ENCODE results near the gene ABTB2.

Gene ABTB2

DNA sequence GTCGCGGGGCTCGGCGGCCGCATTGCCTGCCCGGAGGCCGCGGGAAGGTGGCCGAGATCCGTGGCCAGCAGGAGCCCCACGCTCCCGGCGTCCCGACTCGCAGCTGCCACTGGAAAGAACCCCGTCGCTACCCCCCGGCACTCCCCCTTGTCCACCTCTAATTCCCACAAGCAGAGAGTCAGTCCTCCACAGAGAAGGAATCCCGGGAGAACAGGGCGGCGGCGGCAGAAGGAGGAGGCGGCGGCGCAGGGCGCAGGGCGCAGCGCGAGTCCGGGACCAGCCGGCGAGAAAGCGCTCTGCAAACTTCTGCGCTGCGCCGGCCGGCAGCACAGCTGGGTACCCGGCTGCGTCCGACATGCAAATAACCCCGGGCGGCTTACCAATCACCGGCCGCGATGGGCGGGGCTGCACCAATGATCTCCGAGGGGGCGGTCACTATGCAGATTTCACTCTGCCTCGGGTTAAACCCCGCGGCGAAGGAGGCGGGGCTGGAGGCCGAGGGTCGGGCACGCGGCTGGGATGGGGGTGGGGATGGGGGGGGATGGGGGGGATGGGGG lies at the start of gene ABTB2:
Gene ABTB2, minus strand, starts transcription at position 310 of the 557 bp plus-strand sequence.
- H3K4me3 ChIP-seq (ENCODE audit: low read length): peak within 1 kb of the TSS; percentile 64
- peak; percentile 92 for DNase-seq (ENCODE audit: low read depth)
- no peak for TF ChIP-seq CTCF (conservative IDR thresholded peaks at IDR 0.05; ENCODE audit: low read depth, low read length)

GRCh38 chr11:34407121-34407813 lies 49.5 kb upstream of the ABTB2 start:
- TF ChIP-seq CTCF (conservative IDR thresholded peaks at IDR 0.05; ENCODE audit: low read depth, low read length): no peak
- no peak for DNase-seq (ENCODE audit: low read depth)

DNA sequence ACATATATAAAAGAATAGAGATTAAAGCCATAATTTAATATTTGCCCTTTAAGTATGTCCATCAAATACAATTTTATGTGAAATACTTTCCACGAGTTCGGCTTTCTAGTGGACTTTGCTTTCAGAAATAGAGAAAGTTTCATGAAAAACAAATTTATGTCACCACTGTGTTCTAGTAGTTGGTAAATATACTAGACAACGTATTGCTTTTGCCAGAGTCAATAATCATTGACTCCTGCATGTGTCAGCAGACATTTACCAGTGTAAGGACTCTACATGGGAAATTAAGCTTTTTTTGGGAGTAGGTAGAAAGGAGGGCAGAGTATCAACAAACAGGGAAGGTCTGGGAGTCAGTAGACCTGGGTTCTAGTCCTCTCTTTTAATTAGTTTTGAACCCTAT lies 48.6 kb upstream of the ABTB2 start:
- no peak for DNase-seq (ENCODE audit: low read depth)
- H3K4me3 ChIP-seq (ENCODE audit: low read length): no peak overlapping the region
- TF ChIP-seq CTCF (conservative IDR thresholded peaks at IDR 0.05; ENCODE audit: low read depth, low read length): no peak

More at GRCh38 chr11:34407121-34407813, 49.5 kb upstream of the ABTB2 start:
- no peak overlapping the region for H3K4me3 ChIP-seq (ENCODE audit: low read length)

DNA sequence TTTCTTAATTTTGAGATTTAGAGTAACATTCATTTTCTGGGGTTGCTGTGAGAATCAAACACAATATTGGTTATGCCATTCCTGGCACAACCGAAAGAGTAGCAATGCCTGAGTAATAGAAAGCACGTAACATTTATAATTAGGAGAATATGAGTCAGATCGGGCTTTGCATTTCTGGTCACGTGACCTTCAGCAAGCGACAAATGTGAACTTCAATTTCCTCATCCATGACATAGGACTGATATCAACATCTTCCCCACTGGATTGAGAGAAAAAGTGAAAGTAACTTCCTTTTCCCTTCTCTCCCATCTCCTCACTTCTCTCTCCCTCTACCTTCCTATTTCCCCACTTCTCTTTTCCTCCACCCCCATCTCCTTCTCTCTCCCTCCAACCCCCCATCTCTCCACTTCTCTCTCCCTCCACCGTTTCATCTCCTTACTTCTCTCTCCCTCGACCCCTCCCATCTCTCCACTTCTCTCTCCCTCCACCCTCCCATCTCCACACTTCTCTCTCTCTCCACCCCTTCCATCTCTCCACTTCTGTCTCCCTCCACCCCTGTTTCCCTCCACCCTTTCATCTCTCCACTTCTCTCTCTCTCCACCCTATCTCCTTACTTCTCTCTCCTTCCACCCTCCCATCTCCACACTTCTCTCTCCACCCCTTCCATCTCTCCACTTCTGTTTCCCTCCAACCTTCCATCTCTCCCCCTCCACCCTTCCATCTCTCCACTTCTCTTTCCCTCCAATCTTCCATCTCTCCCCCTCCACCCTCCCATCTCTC lies 47.5 kb upstream of the ABTB2 start:
- no peak overlapping the region for H3K4me3 ChIP-seq (ENCODE audit: low read length)
- no peak for DNase-seq (ENCODE audit: low read depth)
- TF ChIP-seq CTCF (conservative IDR thresholded peaks at IDR 0.05; ENCODE audit: low read depth, low read length): no peak

DNA sequence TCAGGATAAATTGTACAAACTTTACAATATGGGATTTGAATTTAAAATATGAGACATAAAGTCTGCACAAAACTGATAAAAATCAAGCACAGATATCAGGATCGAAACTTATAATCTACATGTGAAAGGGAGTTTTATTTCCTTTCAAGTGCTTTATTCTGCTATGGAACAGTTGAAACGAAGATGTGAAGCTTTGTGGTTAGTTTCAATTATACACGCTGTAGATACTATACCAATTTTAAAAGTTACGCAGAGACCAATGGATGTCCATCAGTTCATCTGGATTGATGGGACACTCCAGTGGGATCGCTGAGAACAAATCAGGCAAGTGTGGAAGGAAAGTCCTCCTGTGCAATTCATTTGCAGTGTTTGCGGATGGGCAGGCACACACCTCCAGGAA lies 46.5 kb upstream of the ABTB2 start:
- no peak for DNase-seq (ENCODE audit: low read depth)
- no peak overlapping the region for H3K4me3 ChIP-seq (ENCODE audit: low read length)
- TF ChIP-seq CTCF (conservative IDR thresholded peaks at IDR 0.05; ENCODE audit: low read depth, low read length): no peak

- TF ChIP-seq CTCF (conservative IDR thresholded peaks at IDR 0.05; ENCODE audit: low read depth, low read length): no peak
- H3K4me3 ChIP-seq (ENCODE audit: low read length): no peak overlapping the region
- DNase-seq (ENCODE audit: low read depth): no peak
Observed at GRCh38 chr11:34403431-34403830, 45.6 kb upstream of the ABTB2 start.
